ENCODE measurements around the gene ATP7A. TPM values are rescaled to one million over a fixed set of nuclear protein-coding genes. Genes with fewer than 3 reads are reported as not detected.

Gene ATP7A
- total RNA-seq, 1 donor from 2014 or later: 6.9 TPM

DNA sequence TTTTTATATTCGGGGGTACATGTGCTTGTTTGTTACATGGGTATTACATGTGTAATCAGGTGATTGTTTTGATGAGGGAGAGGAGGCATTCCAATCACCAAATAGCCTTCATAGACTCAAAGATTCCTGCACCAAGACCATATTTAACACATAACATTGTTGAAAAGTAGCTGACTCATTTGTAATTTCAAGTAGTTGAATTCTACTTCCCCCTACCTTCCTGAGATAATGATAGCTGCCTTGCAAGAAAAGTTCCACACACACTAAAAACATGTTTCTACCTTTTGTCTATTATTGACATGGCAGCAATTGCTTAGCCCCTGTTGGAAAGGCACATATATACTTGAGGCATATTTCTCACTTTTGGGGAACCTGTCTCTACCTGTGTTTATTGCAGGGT lies 42.8 kb downstream of the ATP7A start:
- no peaks in the 10 kb centered on the region for H3K27me3 Mint-ChIP-seq (ENCODE audit: insufficient read depth)
- H3K27ac Mint-ChIP-seq: no peak overlapping the region
- H3K4me3 Mint-ChIP-seq: no peak overlapping the region
- peaks cover 19% of the 10 kb centered on the region for H3K4me1 Mint-ChIP-seq (ENCODE audit: low read depth)
- DNase-seq (ENCODE audit: low spot score): no peak
- peaks cover 7% of the 10 kb centered on the region for H3K9me3 Mint-ChIP-seq
- H3K36me3 Mint-ChIP-seq (ENCODE audit: low read depth): peaks cover 7% of the 10 kb centered on the region
- intact Hi-C loops (cut with micrococcal nuclease): no loop called here

DNA sequence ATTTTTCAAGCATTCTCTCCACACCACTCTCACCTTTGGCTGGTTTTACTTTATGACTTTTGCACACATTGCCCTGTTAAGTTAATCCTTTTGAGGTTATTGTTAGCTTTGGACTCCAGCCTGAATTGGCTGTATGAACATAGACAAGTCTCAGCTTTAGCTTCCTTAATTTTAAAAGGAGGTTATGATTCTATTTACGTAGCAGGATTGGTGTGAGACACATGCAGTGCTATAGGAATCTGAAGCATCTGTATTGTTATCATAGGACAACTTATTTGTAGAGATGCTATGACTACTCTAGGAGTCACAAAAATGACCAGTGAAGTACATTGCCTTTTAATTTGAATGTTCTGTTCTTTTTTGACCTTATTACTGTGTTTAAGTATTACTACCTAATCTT lies 43.2 kb downstream of the ATP7A start:
- peaks cover 7% of the 10 kb centered on the region for H3K9me3 Mint-ChIP-seq
- no peak for DNase-seq (ENCODE audit: low spot score)
- H3K4me3 Mint-ChIP-seq: no peak overlapping the region
- H3K27me3 Mint-ChIP-seq (ENCODE audit: insufficient read depth): no peaks in the 10 kb centered on the region
- H3K4me1 Mint-ChIP-seq (ENCODE audit: low read depth): peaks cover 21% of the 10 kb centered on the region
- peaks cover 7% of the 10 kb centered on the region for H3K36me3 Mint-ChIP-seq (ENCODE audit: low read depth)
- no peak overlapping the region for H3K27ac Mint-ChIP-seq
- intact Hi-C loops (cut with micrococcal nuclease): no loop called here

DNA sequence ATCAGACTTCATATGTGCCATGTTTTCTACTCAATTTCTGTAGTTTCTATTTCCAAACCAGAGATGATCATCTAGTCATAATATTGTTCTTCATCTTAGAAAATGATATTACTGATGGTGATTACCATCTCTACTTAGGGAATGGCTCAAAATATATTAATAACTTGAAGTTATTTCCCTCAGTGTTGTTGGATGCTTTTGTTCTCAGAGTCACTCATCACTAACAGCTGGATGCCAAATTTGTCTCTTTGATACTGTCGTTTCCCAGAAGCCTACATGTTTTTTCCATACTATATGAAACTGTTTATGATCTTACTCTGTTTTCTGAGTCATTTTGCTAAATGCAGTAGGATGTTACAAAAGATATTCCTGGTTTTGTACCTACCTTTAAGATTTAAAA lies 50.1 kb downstream of the ATP7A start:
- Mint-ChIP-seq H3K4me1 (ENCODE audit: low read depth) (peaks cover 58% of the 10 kb centered on the region), H3K9me3 (peaks cover 7% of the 10 kb centered on the region), H3K27me3 (ENCODE audit: insufficient read depth) (no peaks in the 10 kb centered on the region), H3K4me3 (peak overlapping the region; percentile 74), H3K36me3 (ENCODE audit: low read depth) (peaks cover 7% of the 10 kb centered on the region), H3K27ac (peak overlapping the region; percentile 99)
- DNase-seq (ENCODE audit: low spot score): no peak
- intact Hi-C loops (cut with micrococcal nuclease): loop anchor here (1.0 to 10.0 kb wide), 7 partner anchors 50 to 1194 kb away; partner anchors contain the start of genes ATP7A, MAGT1 and PGK1

DNA sequence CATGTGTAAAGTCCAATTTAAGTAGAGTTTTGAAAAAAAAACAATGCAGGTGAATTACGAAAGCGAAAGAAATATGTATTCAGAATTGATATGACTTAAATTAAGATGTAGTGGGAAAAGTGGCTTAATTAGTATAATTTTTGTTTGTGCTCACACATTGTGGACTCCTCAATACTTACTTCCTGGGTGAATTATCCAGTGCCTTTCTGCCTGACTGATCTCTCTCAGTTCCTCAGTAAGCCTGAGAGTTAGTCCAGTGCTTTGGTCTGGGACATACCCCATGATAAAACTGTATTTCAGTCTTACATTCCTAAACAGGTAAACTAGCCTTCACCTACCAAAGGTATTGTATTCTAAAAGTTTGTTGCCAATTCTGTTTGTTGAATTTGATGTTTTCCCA lies 50.6 kb downstream of the ATP7A start:
- peaks cover 4% of the 10 kb centered on the region for H3K9me3 Mint-ChIP-seq
- intact Hi-C loops (cut with micrococcal nuclease): loop anchor here (2.0 to 10.0 kb wide), 4 partner anchors 144 to 1194 kb away; partner anchors contain the start of gene PGK1
- peaks cover 58% of the 10 kb centered on the region for H3K4me1 Mint-ChIP-seq (ENCODE audit: low read depth)
- no peak for DNase-seq (ENCODE audit: low spot score)
- H3K36me3 Mint-ChIP-seq (ENCODE audit: low read depth): peaks cover 4% of the 10 kb centered on the region
- H3K4me3 Mint-ChIP-seq: peak overlapping the region; percentile 74
- peak overlapping the region; percentile 99 for H3K27ac Mint-ChIP-seq
- H3K27me3 Mint-ChIP-seq (ENCODE audit: insufficient read depth): no peaks in the 10 kb centered on the region

DNA sequence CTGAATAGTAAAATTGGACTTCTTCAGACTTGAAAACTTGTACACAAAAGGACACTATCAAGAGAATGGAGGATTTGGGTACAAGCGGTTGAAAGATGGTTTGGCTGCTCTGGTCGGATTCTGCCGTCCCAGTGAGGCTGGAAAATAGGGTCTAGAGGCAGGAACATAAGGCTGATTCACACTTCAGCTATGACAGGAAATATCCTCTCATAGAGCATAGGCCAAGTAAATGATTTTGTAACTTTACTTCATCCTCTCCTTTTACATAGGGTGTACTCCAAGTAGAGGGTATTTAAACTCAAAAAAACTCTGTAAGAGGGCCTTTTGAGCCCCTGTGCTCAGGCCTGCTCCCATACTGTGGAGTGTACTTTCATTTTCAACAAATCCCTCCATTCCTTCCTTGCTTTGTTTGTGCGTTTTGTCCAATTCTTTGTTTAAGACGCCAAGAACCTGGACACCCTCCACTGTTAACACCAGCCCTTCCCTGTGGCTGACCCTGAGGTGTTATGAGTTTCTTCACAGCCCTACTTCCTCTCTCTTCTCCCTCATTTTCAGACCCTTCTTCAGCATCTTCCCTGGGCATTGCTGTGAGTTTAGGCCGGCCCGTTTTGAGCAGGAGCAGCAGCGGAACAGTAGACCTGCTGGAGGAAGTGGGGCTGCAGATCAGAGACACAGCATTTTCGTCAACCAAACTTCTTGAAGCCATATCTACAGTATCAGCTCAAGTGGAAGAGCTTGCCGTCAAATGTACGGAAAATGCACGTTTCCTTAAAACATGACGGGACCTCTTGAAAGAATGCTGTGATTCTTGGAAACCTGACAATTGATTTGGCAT lies 51.8 kb downstream of the ATP7A start:
- H3K36me3 Mint-ChIP-seq (ENCODE audit: low read depth): peaks cover 4% of the 10 kb centered on the region
- H3K27ac Mint-ChIP-seq: peak overlapping the region; percentile 99
- H3K4me3 Mint-ChIP-seq: peak overlapping the region; percentile 80
- H3K9me3 Mint-ChIP-seq: peaks cover 4% of the 10 kb centered on the region
- H3K4me1 Mint-ChIP-seq (ENCODE audit: low read depth): peaks cover 54% of the 10 kb centered on the region
- intact Hi-C loops (cut with micrococcal nuclease): loop anchor here (2.0 to 10.0 kb wide), 3 partner anchors 175 to 1193 kb away; partner anchors contain the start of gene ATRX
- no peaks in the 10 kb centered on the region for H3K27me3 Mint-ChIP-seq (ENCODE audit: insufficient read depth)
- peak; percentile 5 for DNase-seq (ENCODE audit: low spot score)

DNA sequence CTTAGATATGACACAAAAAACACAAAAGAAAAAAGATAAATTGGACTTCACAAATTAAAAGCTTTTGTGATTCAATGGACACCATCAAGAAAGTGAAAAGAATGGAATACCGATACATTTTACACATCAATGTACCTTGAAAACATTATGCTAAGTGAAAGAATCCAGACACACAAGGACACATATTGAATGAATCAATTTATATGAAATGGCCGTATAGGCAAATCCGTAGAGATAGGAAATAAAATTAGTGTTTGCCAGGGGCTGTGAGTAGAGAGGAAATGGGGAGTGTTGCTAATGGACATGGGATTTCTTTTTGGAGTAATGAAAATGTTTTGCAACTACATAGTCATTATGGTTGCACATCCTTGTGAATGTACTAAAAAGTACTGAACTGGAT lies 55.9 kb downstream of the ATP7A start:
- Mint-ChIP-seq H3K4me1 (ENCODE audit: low read depth) (peaks cover 19% of the 10 kb centered on the region), H3K9me3 (no peaks in the 10 kb centered on the region), H3K4me3 (no peak overlapping the region), H3K36me3 (ENCODE audit: low read depth) (no peaks in the 10 kb centered on the region), H3K27ac (no peak overlapping the region), H3K27me3 (ENCODE audit: insufficient read depth) (no peaks in the 10 kb centered on the region)
- intact Hi-C loops (cut with micrococcal nuclease): loop anchor here (10.0 kb wide), 2 partner anchors 408 to 1188 kb away; no protein-coding TSS in a partner anchor
- DNase-seq (ENCODE audit: low spot score): no peak

DNA sequence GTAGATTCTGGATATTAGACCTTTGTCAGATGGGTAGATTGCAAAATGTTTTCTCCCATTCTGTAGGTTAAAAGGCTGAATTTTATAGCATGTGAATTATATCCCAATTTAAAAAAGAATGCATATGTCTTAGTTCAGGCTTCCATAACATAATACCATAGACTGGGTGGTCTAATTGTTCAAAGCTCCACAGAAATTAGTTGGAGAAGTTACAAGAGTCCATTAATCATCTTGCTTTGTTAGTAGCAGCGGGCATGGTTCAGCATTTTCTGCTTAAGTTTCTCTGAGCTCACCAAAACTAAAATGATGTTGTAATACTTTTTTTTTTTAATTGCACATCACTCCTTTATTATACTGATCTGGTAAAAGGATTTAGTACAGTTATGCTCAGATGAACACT lies 57.1 kb downstream of the ATP7A start:
- Mint-ChIP-seq H3K4me1 (ENCODE audit: low read depth) (peaks cover 6% of the 10 kb centered on the region), H3K4me3 (no peak overlapping the region)
- intact Hi-C loops (cut with micrococcal nuclease): loop anchor here (10.0 kb wide), 2 partner anchors 407 to 1187 kb away; no protein-coding TSS in a partner anchor

DNA sequence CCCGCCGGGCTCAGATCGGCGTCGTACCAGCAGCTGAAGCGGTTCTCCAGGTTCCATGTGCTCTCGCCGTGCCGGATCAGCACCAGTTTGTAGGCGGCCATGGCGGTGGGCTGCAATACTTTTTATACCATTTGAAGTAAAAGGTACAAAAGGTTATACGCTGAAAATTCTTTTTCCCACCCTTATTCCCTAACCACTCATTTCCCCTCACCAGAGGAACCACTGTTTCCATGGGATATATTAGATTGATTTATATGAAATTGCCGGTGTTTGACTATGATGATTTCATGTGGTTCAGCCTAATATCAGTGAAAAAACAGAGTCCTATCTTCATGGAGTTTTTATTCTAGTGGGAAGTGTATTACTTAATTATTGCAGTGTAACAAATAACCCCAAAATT lies 59.0 kb downstream of the ATP7A start, which contains the start of gene PGAM4:
PGAM4 (minus strand) TSS at position 101 of the 400 bp plus-strand sequence; CDS start at position 101, 0 bp downstream.
- no peak for DNase-seq (ENCODE audit: low spot score)
- Mint-ChIP-seq H3K36me3 (ENCODE audit: low read depth) (no peaks in the 10 kb centered on the region), H3K4me3 (no peak within 1 kb of the TSS), H3K9me3 (no peaks in the 10 kb centered on the region), H3K27ac (no peak within 1 kb of the TSS), H3K4me1 (ENCODE audit: low read depth) (no peaks in the 10 kb centered on the region), H3K27me3 (ENCODE audit: insufficient read depth) (no peaks in the 10 kb centered on the region)
- intact Hi-C loops (cut with micrococcal nuclease): loop anchor here (10.0 kb wide), 2 partner anchors 405 to 1185 kb away; no protein-coding TSS in a partner anchor

More for the DNA sequence above, 57.1 kb downstream of the ATP7A start:
- Mint-ChIP-seq H3K36me3 (ENCODE audit: low read depth) (no peaks in the 10 kb centered on the region), H3K27ac (no peak overlapping the region), H3K27me3 (ENCODE audit: insufficient read depth) (no peaks in the 10 kb centered on the region), H3K9me3 (no peaks in the 10 kb centered on the region)
- DNase-seq (ENCODE audit: low spot score): no peak

DNA sequence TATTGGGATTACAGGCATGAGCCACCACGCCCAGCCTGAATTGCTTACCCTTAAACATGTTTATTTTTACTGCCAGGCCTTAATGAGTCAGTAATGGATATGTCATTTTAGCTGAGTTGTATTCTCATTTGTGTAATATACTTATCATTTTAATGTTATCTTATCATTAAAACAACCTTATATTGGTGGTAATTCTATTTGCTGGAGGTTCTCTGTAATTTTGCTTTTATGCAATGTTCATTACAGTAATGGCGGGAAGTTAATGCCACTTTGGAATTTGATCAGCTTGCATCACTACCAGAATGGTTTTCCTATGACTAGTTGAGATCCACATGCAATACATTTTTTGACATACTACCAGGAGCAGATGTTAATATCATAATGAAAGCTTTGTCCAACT lies 65.3 kb downstream of the ATP7A start:
- H3K36me3 Mint-ChIP-seq (ENCODE audit: low read depth): peaks cover 7% of the 10 kb centered on the region
- no peaks in the 10 kb centered on the region for H3K4me1 Mint-ChIP-seq (ENCODE audit: low read depth)
- intact Hi-C loops (cut with micrococcal nuclease): no loop called here
- DNase-seq (ENCODE audit: low spot score): no peak
- no peak overlapping the region for H3K4me3 Mint-ChIP-seq
- H3K27me3 Mint-ChIP-seq (ENCODE audit: insufficient read depth): no peaks in the 10 kb centered on the region
- H3K9me3 Mint-ChIP-seq: no peaks in the 10 kb centered on the region
- no peak overlapping the region for H3K27ac Mint-ChIP-seq

DNA sequence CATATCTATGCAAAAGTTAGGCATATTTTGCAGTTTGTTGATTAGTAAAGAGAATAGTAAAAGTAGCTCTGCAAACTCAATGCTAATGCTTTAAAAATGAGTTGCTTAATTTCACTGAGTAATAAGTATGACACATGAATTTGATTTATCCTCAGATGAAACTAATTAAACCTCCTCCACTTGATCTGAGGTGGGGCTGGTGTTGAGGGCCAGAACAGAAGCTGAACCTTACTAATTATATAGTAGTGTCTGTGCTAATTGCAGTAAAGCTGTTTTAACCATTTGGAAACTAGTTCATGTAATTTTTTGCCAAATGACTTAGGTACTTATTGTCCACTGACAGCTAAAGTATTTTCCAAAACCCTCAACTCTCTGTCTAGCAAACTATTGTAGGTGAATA lies 66.6 kb downstream of the ATP7A start:
- intact Hi-C loops (cut with micrococcal nuclease): no loop called here
- no peak overlapping the region for H3K4me3 Mint-ChIP-seq

DNA sequence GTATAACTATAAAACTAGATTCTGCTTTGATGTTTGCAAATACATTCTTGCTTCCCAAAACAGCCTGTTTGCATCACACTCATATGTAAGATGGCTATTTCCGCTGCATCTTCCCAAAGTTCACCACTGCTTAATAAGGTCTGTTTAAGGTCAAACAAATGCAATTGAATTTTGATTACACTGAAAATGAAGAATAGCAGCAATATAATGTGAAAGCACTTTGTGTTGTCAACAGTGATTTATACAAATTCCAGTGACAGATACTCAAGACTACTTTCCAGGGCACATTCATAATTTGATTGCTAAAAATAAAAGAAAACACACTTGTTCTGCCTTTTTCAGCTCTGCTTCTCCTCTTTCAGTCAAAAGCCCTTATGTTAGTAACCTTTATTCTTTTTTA lies 67.0 kb downstream of the ATP7A start:
- intact Hi-C loops (cut with micrococcal nuclease): no loop called here

More for the DNA sequence above, 66.6 kb downstream of the ATP7A start:
- Mint-ChIP-seq H3K27ac (no peak overlapping the region), H3K9me3 (no peaks in the 10 kb centered on the region), H3K27me3 (ENCODE audit: insufficient read depth) (no peaks in the 10 kb centered on the region), H3K4me1 (ENCODE audit: low read depth) (no peaks in the 10 kb centered on the region), H3K36me3 (ENCODE audit: low read depth) (peaks cover 7% of the 10 kb centered on the region)
- DNase-seq (ENCODE audit: low spot score): no peak

DNA sequence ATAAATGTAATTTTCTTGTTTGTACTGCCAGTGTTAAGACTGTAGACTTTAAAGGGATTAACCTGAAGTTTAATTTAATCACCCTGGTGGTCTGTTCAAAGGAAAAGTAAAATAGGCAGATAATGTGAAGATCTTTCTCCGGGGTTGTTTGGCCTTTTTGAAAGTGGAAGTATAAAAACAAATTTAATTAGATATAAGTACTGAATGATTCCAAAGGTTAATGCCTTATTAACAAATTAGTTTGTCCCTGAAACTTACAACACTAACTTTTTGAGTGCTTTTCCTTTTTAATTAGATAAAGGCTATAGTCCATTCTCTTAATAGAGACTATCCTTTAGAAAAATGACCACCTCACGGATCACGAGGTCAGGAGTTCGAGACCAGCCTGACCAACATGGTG lies 69.4 kb downstream of the ATP7A start:
- no peaks in the 10 kb centered on the region for H3K27me3 Mint-ChIP-seq (ENCODE audit: insufficient read depth)
- H3K4me3 Mint-ChIP-seq: no peak overlapping the region
- no peaks in the 10 kb centered on the region for H3K4me1 Mint-ChIP-seq (ENCODE audit: low read depth)
- intact Hi-C loops (cut with micrococcal nuclease): no loop called here
- no peak for DNase-seq (ENCODE audit: low spot score)
- H3K27ac Mint-ChIP-seq: no peak overlapping the region
- no peaks in the 10 kb centered on the region for H3K9me3 Mint-ChIP-seq
- peaks cover 6% of the 10 kb centered on the region for H3K36me3 Mint-ChIP-seq (ENCODE audit: low read depth)

More for the DNA sequence above, 67.0 kb downstream of the ATP7A start:
- Mint-ChIP-seq H3K9me3 (no peaks in the 10 kb centered on the region), H3K27me3 (ENCODE audit: insufficient read depth) (no peaks in the 10 kb centered on the region), H3K4me3 (no peak overlapping the region), H3K4me1 (ENCODE audit: low read depth) (no peaks in the 10 kb centered on the region), H3K27ac (no peak overlapping the region), H3K36me3 (ENCODE audit: low read depth) (peaks cover 7% of the 10 kb centered on the region)
- DNase-seq (ENCODE audit: low spot score): no peak

DNA sequence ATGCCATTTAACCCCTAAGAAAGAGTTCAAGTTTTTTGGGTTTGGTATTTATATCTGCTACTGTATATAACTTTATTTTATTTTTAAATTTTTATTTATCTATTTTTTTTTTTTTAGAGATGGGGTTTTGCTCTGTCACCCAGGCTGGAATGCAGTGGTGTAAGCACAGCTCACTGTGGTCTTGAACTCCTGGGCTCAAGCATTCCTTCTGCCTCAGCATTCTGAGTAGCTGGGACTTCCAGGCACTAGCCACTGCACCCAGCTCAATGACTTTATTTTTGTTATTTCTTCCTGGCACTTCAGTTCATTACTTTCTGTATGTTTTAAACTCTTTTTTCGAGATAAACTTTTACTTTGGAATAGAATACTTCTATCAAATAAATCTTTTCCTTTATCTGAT lies 101.4 kb downstream of the ATP7A start:
- Mint-ChIP-seq H3K27ac (no peak overlapping the region), H3K36me3 (ENCODE audit: low read depth) (peaks cover 13% of the 10 kb centered on the region), H3K9me3 (no peaks in the 10 kb centered on the region), H3K4me1 (ENCODE audit: low read depth) (no peaks in the 10 kb centered on the region), H3K4me3 (no peak overlapping the region), H3K27me3 (ENCODE audit: insufficient read depth) (no peaks in the 10 kb centered on the region)
- no peak for DNase-seq (ENCODE audit: low spot score)
- intact Hi-C loops (cut with micrococcal nuclease): no loop called here
